Hepatocyte (in vitro differentiated cells): ENCODE measurements around the gene HOXB4.

ENCODE experiments used
- CTCF ChIP-seq: fragments of 200-600 bp; sonication (generic); IDR thresholded peaks from 2 replicates; pipeline ENCODE4 v1.5.1; 2016; ENCODE audit warnings: antibody characterized with exemption, mild to moderate bottlenecking; ENCODE audit not compliant: poor library complexity
- EZH2 ChIP-seq: fragments of 200-600 bp; sonication (generic); IDR thresholded peaks from 2 replicates; pipeline ENCODE4 v1.6.1; 2016; ENCODE audit warnings: antibody characterized with exemption, mild to moderate bottlenecking, borderline replicate concordance
- EZH2phosphoT487 ChIP-seq: fragments of 200-600 bp; sonication (generic); IDR thresholded peaks from one replicate; pipeline ENCODE4 v1.6.1; 2018; ENCODE audit warnings: antibody characterized with exemption, mild to moderate bottlenecking, low read depth, moderate library complexity; ENCODE audit not compliant: unreplicated experiment, severe bottlenecking

GRCh38 chr17:48553826-48554225 lies 24.3 kb downstream of the HOXB4 start:
- TF ChIP-seq CTCF, result no peak
- no peak for TF ChIP-seq EZH2
- TF ChIP-seq EZH2phosphoT487, result no peak
